Activated CD4-positive, alpha-beta T cell treated with anti-CD3 and anti-CD28 coated beads, Interleukin-2, amount 10 ng/mL, durations not matched to agents 24 days and 14 days (primary cell): ENCODE measurements around the gene HES7. TPM values are rescaled to one million over a fixed set of nuclear protein-coding genes. Genes with fewer than 3 reads are reported as not detected.
"Not testable (repeated sequence)": the region's sequence is repeated elsewhere in the genome, so short reads cannot be mapped to it uniquely, and the experiment has no call there.

Experiments
- DNase-seq: peaks from one replicate; pipeline ENCODE4 v3.0.0; 2022
- H3K27ac Mint-ChIP-seq: one replicate; pipeline ENCODE4 v1.8.0; 2022; ENCODE audit warnings: mild to moderate bottlenecking, mixed read lengths
- H3K27me3 Mint-ChIP-seq: one replicate; pipeline ENCODE4 v1.8.0; 2022; ENCODE audit warnings: mixed read lengths
- H3K36me3 Mint-ChIP-seq: one replicate; pipeline ENCODE4 v1.8.0; 2022; ENCODE audit warnings: low read depth, mild to moderate bottlenecking, mixed read lengths
- H3K4me1 Mint-ChIP-seq: one replicate; pipeline ENCODE4 v1.8.0; 2021; ENCODE audit warnings: mixed read lengths
- H3K4me3 Mint-ChIP-seq: one replicate; pipeline ENCODE4 v1.8.0; 2022; ENCODE audit warnings: mild to moderate bottlenecking, moderate library complexity, mixed read lengths
- H3K9me3 Mint-ChIP-seq: one replicate; pipeline ENCODE4 v1.8.0; 2021; ENCODE audit warnings: mixed read lengths
- intact Hi-C: fragments of 100-400 bp; cut with micrococcal nuclease; formaldehyde crosslinking; loops from one replicate; pipeline ENCODE4 v1.15.1; 2023
- total RNA-seq: library from RNA; stranded (reverse); gene quantifications from 2 replicates; pipeline ENCODE4 v1.2.3, GENCODE V29; 2022

Gene HES7
- total RNA-seq, 1 donor from 2014 or later: 2.1 TPM

DNA sequence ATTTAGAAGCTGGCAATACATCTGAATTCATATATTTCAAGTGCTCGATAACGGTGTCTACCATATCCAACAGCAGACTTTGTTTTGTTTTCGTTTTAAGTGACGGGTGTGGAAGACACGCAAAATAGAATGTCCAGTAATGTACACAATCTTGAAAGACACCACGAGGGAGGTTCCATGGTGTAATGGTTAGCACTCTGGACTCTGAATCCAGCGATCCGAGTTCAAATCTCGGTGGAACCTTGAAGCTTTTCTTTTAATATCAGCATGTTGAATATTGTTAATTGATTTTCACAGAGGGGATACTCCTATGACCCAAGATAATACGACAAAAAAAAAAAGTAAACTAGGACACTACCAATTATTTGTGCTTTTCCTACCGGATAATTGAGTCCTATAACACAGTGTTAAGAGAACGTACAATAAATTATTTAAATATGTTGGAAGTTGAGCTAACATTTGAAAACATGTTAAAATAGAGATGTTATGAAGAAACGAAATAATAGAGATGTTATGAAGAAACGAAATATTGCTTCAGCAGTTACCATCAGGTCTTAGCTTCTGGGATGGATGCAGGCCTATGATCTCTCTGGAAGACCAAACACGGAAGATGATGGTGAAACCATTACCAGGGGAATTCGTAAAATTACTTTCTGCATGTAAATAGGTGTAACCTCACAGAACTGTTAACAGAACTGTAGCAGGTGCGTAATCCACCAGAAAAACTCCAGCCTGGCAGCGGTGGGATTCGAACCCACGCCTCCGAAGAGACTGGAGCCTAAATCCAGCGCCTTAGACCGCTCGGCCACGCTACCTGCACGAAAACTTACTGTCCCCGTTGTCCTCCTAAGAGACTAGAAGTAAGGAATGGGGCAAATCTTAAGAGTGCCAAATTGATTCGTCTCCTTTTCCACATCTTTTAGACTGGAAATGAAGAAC is 4.1 kb downstream of the HES7 start:
- peak overlapping the region; percentile 91 for H3K4me3 Mint-ChIP-seq
- H3K4me1 Mint-ChIP-seq: peaks cover 60% of the 10 kb centered on the region
- intact Hi-C loops: loop anchor here (1.0 to 10.0 kb wide), 13 partner anchors 19 to 433 kb away; partner anchors contain the start of genes CTC1, PFAS, RNF227 and RPL26
- peak overlapping the region; percentile 95 for H3K27ac Mint-ChIP-seq
- H3K27me3 Mint-ChIP-seq: peaks cover 62% of the 10 kb centered on the region
- H3K9me3 Mint-ChIP-seq: no peaks in the 10 kb centered on the region
- peak; percentile 96 for DNase-seq
- peaks cover 4% of the 10 kb centered on the region for H3K36me3 Mint-ChIP-seq

DNA sequence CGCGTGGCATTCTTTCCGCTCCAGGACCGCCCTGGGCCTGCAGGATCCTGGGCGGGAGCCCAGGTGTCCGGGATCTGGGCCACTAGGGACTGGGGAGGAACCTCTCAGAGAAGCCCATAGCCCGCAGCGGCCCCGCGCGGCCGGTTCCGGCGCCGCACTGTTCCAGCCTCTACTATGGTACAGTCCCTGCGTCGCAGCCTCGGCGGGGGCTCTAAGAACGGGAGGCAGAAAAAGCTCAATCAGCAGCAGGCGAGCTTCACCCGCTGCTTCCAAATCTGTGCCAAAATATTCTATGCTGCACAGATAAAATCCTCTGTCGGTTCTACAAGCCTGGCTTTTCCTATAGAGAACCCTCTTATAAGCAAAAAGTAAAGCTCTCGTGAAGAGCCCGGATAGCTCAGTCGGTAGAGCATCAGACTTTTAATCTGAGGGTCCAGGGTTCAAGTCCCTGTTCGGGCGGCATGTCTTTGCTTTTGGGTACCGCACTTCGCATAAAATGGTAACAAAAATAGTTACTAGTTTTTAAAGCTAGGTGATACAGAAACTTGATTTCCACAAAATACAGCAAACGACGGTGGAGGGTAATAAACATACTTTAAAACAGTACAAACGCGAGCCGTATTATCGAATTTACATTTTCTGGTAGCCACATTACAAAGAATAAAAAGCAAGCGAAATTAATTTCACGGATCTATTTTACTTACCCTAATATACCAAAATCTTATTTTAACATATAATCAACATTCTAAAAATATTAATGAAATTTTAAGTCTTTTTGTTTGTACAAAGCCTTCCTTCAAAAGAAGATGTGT is 4.9 kb downstream of the HES7 start:
- peaks cover 4% of the 10 kb centered on the region for H3K36me3 Mint-ChIP-seq
- intact Hi-C loops: loop anchor here (1.0 to 10.0 kb wide), 6 partner anchors 39 to 204 kb away; partner anchors contain the start of genes RNF227 and SLC25A35
- peaks cover 61% of the 10 kb centered on the region for H3K27me3 Mint-ChIP-seq
- H3K9me3 Mint-ChIP-seq: no peaks in the 10 kb centered on the region
- H3K4me3 Mint-ChIP-seq: peak overlapping the region; percentile 91
- DNase-seq: peak; percentile 95
- H3K4me1 Mint-ChIP-seq: peaks cover 51% of the 10 kb centered on the region
- H3K27ac Mint-ChIP-seq: peak overlapping the region; percentile 92

- H3K4me3 Mint-ChIP-seq: peak within 1 kb of the TSS; percentile 91
- H3K27me3 Mint-ChIP-seq: peaks cover 59% of the 10 kb centered on the region
- peaks cover 44% of the 10 kb centered on the region for H3K4me1 Mint-ChIP-seq
- H3K27ac Mint-ChIP-seq: peak within 1 kb of the TSS; percentile 92
- H3K9me3 Mint-ChIP-seq: no peaks in the 10 kb centered on the region
- intact Hi-C loops: loop anchor here (2.0 to 10.0 kb wide), 4 partner anchors 45 to 203 kb away; partner anchors contain the start of genes RNF227 and SLC25A35
- H3K36me3 Mint-ChIP-seq: peaks cover 4% of the 10 kb centered on the region
- peak; percentile 69 for DNase-seq
Observed at GRCh38 chr17:8117980-8118768, 5.7 kb downstream of the HES7 start, which contains the start of gene ALOXE3. TSS of gene ALOXE3 (minus strand) at chr17:8118514. CDS start at chr17:8117990, 524 bp downstream.

GRCh38 chr17:8117367-8117979 is 6.4 kb downstream of the HES7 start:
- peaks cover 4% of the 10 kb centered on the region for H3K36me3 Mint-ChIP-seq
- intact Hi-C loops: loop anchor here (10.0 kb wide), 1 partner anchor 203 kb away; the partner anchor contains the start of gene RNF227
- H3K27ac Mint-ChIP-seq: no peak overlapping the region
- H3K4me1 Mint-ChIP-seq: peaks cover 39% of the 10 kb centered on the region
- peak overlapping the region; percentile 91 for H3K4me3 Mint-ChIP-seq
- peak; percentile 63 for DNase-seq
- H3K9me3 Mint-ChIP-seq: no peaks in the 10 kb centered on the region
- peaks cover 60% of the 10 kb centered on the region for H3K27me3 Mint-ChIP-seq

GRCh38 chr17:8116776-8117175 is 7.1 kb downstream of the HES7 start:
- no peak for DNase-seq
- Mint-ChIP-seq H3K4me1 (peaks cover 37% of the 10 kb centered on the region), H3K9me3 (no peaks in the 10 kb centered on the region), H3K27ac (no peak overlapping the region), H3K36me3 (peaks cover 4% of the 10 kb centered on the region), H3K27me3 (peaks cover 61% of the 10 kb centered on the region), H3K4me3 (no peak overlapping the region)
- intact Hi-C loops: loop anchor here (10.0 kb wide), 1 partner anchor 202 kb away; the partner anchor contains the start of gene RNF227

- H3K4me1 Mint-ChIP-seq: peaks cover 6% of the 10 kb centered on the region
- no peaks in the 10 kb centered on the region for H3K36me3 Mint-ChIP-seq
- H3K9me3 Mint-ChIP-seq: no peaks in the 10 kb centered on the region
- DNase-seq: no peak
- peaks cover 49% of the 10 kb centered on the region for H3K27me3 Mint-ChIP-seq
- intact Hi-C loops: loop anchor here (2.0 to 10.0 kb wide), 3 partner anchors 16 to 196 kb away; partner anchors contain the start of gene RNF227
- H3K4me3 Mint-ChIP-seq: peak overlapping the region; percentile 11
- peak overlapping the region; percentile 10 for H3K27ac Mint-ChIP-seq
Observed at GRCh38 chr17:8110907-8111306, 13.0 kb downstream of the HES7 start.

- no peaks in the 10 kb centered on the region for H3K9me3 Mint-ChIP-seq
- no peak overlapping the region for H3K27ac Mint-ChIP-seq
- H3K36me3 Mint-ChIP-seq: no peaks in the 10 kb centered on the region
- intact Hi-C loops: loop anchor here (2.0 to 10.0 kb wide), 3 partner anchors 16 to 196 kb away; partner anchors contain the start of gene RNF227
- no peak for DNase-seq
- peaks cover 47% of the 10 kb centered on the region for H3K27me3 Mint-ChIP-seq
- peaks cover 6% of the 10 kb centered on the region for H3K4me1 Mint-ChIP-seq
- H3K4me3 Mint-ChIP-seq: no peak overlapping the region
Observed at GRCh38 chr17:8110456-8110804, 13.5 kb downstream of the HES7 start.

- peaks cover 6% of the 10 kb centered on the region for H3K4me1 Mint-ChIP-seq
Observed at GRCh38 chr17:8109661-8110455, 14.0 kb downstream of the HES7 start.

DNA sequence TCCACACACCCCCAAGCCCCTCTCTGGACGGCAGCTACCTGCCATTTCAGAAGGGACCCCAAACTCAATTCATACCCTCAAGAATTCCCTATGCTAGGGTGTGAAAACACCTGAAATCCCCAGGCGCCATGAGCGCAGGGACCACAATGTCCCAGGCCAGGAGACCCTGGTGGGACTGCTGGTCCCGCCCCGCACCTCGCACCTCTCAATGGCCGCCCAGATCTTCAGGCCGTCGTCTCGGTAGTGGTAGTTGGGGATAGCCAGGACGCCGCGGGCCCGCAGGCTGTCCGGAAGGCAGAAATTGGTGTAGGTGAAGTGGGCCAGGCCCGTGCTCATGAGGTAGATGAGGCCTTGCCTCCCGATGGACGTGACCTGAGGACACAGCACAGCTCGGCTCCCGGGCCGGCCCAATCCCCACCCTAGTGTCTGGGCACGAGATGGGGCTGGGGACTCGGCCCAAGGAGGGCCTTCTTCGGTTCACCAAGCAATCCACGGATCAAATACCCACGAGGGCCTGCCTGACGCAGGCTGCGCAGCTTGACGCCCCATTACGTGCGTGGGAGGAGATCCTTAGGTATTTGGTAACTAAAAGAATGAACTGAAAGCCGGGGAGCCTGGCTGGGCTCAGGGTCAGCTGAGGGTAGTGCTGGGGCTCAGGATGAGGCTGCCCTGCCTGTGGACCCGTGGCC is 14.8 kb downstream of the HES7 start:
- H3K9me3 Mint-ChIP-seq: no peaks in the 10 kb centered on the region
- peaks cover 6% of the 10 kb centered on the region for H3K4me1 Mint-ChIP-seq
- H3K27ac Mint-ChIP-seq: no peak overlapping the region
- H3K4me3 Mint-ChIP-seq: no peak overlapping the region
- no peaks in the 10 kb centered on the region for H3K36me3 Mint-ChIP-seq
- no peak for DNase-seq
- peaks cover 35% of the 10 kb centered on the region for H3K27me3 Mint-ChIP-seq
- intact Hi-C loops: no loop called here

More at GRCh38 chr17:8109661-8110455, 14.0 kb downstream of the HES7 start:
- peak overlapping the region; percentile 43 for H3K4me3 Mint-ChIP-seq
- H3K27me3 Mint-ChIP-seq: peaks cover 42% of the 10 kb centered on the region
- H3K36me3 Mint-ChIP-seq: no peaks in the 10 kb centered on the region
- DNase-seq: peak; percentile 94
- no peaks in the 10 kb centered on the region for H3K9me3 Mint-ChIP-seq
- intact Hi-C loops: loop anchor here (2.0 to 10.0 kb wide), 3 partner anchors 15 to 195 kb away; partner anchors contain the start of gene RNF227
- H3K27ac Mint-ChIP-seq: no peak overlapping the region

GRCh38 chr17:8106980-8107379 is 16.9 kb downstream of the HES7 start:
- peaks cover 23% of the 10 kb centered on the region for H3K27me3 Mint-ChIP-seq
- H3K4me1 Mint-ChIP-seq, intact Hi-C loops, H3K27ac Mint-ChIP-seq, H3K4me3 Mint-ChIP-seq, DNase-seq, H3K9me3 Mint-ChIP-seq, H3K36me3 Mint-ChIP-seq: not testable (repeated sequence)

DNA sequence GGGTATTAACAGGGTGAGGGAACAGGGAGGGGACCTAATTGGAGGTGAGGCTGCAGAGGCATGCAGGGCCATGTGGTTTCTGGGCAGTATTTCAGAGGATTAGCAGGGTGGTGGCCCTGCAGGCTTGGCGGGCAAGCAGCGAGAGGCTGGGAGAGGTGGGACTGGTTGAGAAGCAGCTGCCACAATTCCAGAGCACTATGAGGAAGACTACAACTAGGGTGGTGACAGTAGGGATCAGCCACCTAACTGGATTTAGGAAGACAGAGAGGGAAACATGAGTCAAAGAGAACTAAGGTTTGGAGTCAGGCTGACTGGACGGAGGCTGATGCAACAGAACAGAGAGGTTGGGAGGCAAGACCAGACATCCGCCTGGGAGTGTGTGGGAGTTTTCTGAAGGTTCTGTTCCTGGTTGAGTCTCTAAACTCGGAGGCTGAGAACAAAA is 17.9 kb downstream of the HES7 start:
- no peak for DNase-seq
- intact Hi-C loops: no loop called here
- no peak overlapping the region for H3K27ac Mint-ChIP-seq
- H3K27me3 Mint-ChIP-seq: peaks cover 16% of the 10 kb centered on the region
- H3K4me1 Mint-ChIP-seq: peaks cover 6% of the 10 kb centered on the region
- H3K9me3 Mint-ChIP-seq: no peaks in the 10 kb centered on the region
- no peaks in the 10 kb centered on the region for H3K36me3 Mint-ChIP-seq
- H3K4me3 Mint-ChIP-seq: no peak overlapping the region
